SK-N-SH (cell line): ENCODE measurements around the gene LRRC37B. TPM values are rescaled to one million over a fixed set of nuclear protein-coding genes. Genes with fewer than 3 reads are reported as not detected.

Experiments
- CTCF ChIA-PET: fragments of 300-600, 350-600 bp; formaldehyde crosslinking; extraction: SDS; loops from one replicate; lab custom pipeline; 2021; lab: Yijun Ruan, JAX
- POLR2A ChIA-PET: fragments of 350-600 bp; sonication (Branson Sonifier 250); formaldehyde crosslinking; extraction: SDS; loops from one replicate; lab custom pipeline; 2020; ENCODE audit warnings: antibody characterized with exemption, inconsistent platforms; lab: Yijun Ruan, JAX
- DNase-seq: peaks from one replicate; pipeline ENCODE4 v3.0.0; 2012
- H2AFZ ChIP-seq: fragments of 200-600 bp; sonication (generic); 2 replicates; pipeline ENCODE4 v1.8.1; 2016; ENCODE audit warnings: antibody characterized with exemption, mild to moderate bottlenecking, low read depth
- H3F3A ChIP-seq: fragments of 200-600 bp; sonication (generic); replicated peaks from 2 replicates; pipeline ENCODE3; 2016; ENCODE audit warnings: antibody characterized with exemption, mild to moderate bottlenecking; ENCODE audit not compliant: insufficient read depth
- H3K27ac ChIP-seq, 2 experiments: fragments of 200-500 bp in 1 of 2; fragments of 200-600 bp in 1 of 2; sonication (Bioruptor generic) in 1 of 2; sonication (generic), shearing (Covaris generic) in 1 of 2; 2 replicates each; pipeline versions ENCODE4 v1.5.1 to v1.6.1; 2014 to 2016; ENCODE audit warnings: low read depth in 2 of 2, inconsistent platforms in 1 of 2, low read length in 1 of 2, mild to moderate bottlenecking in 1 of 2, mixed read lengths in 1 of 2
- H3K27me3 ChIP-seq: fragments of 200-600 bp; sonication (generic), shearing (Covaris generic); 2 replicates; pipeline ENCODE4 v1.6.1; 2016; ENCODE audit warnings: mixed run types; ENCODE audit not compliant: insufficient read depth
- H3K36me3 ChIP-seq, 2 experiments: fragments of 200-500 bp in 1 of 2; fragments of 200-600 bp in 1 of 2; sonication (Bioruptor generic) in 1 of 2; sonication (generic) in 1 of 2; replicated peaks in 1 of 2; 2 replicates each; pipeline versions ENCODE3 to v1.5.1; 2014 to 2016; ENCODE audit warnings: low read length in 1 of 2, mild to moderate bottlenecking in 1 of 2; ENCODE audit not compliant: insufficient read depth in 2 of 2, control insufficient read depth in 1 of 2
- H3K4me1 ChIP-seq, 2 experiments: fragments of 200-500 bp in 1 of 2; fragments of 200-600 bp in 1 of 2; sonication (Bioruptor generic) in 1 of 2; sonication (generic), shearing (Covaris generic) in 1 of 2; 2 replicates each; pipeline versions ENCODE4 v1.5.1 to v1.6.1; 2014 to 2016; ENCODE audit warnings: low read depth in 1 of 2, low read length in 1 of 2, mixed run types in 1 of 2; ENCODE audit not compliant: insufficient read depth in 2 of 2, control insufficient read depth in 1 of 2
- H3K4me2 ChIP-seq: fragments of 200-600 bp; sonication (generic), shearing (Covaris generic); 2 replicates; pipeline ENCODE4 v1.6.1; 2017; ENCODE audit warnings: mixed run types
- H3K4me3 ChIP-seq, 2 experiments: fragments of 200-500 bp in 1 of 2; fragments of 200-600 bp in 1 of 2; sonication (Bioruptor generic) in 1 of 2; sonication (generic), shearing (Covaris generic) in 1 of 2; 2 replicates each; pipeline versions ENCODE4 v1.5.1 to v1.8.1; 2014 to 2016; ENCODE audit warnings: low read depth in 2 of 2, inconsistent platforms in 1 of 2, low read length in 1 of 2, mild to moderate bottlenecking in 1 of 2, mixed read lengths in 1 of 2, moderate library complexity in 1 of 2
- H3K79me2 ChIP-seq: fragments of 200-600 bp; sonication (generic); 2 replicates; pipeline ENCODE4 v1.8.1; 2017; ENCODE audit warnings: mild to moderate bottlenecking; ENCODE audit not compliant: insufficient read depth
- H3K9ac ChIP-seq: fragments of 200-600 bp; sonication (generic); 2 replicates; pipeline ENCODE4 v1.6.1; 2017; ENCODE audit warnings: mixed run types
- H3K9me2 ChIP-seq: fragments of 200-600 bp; sonication (generic); 2 replicates; pipeline ENCODE4 v1.6.1; 2017; ENCODE audit warnings: mixed run types
- H3K9me3 ChIP-seq: fragments of 200-600 bp; sonication (generic); 2 replicates; pipeline ENCODE4 v1.6.1; 2017; ENCODE audit warnings: mixed run types, mild to moderate bottlenecking, moderate library complexity
- H4K20me1 ChIP-seq: fragments of 200-600 bp; sonication (generic); 2 replicates; pipeline ENCODE4 v1.6.1; 2017; ENCODE audit warnings: mild to moderate bottlenecking, mixed run types; ENCODE audit not compliant: insufficient read depth
- CTCF ChIP-seq: fragments of 200-600 bp; sonication (generic); IDR thresholded peaks from 2 replicates; pipeline ENCODE4 v1.6.1; 2017; ENCODE audit warnings: antibody characterized with exemption, mild to moderate bottlenecking, moderate library complexity
- EZH2phosphoT487 ChIP-seq: fragments of 200-600 bp; sonication (generic); IDR thresholded peaks from 2 replicates; pipeline ENCODE4 v1.6.1; 2017; ENCODE audit warnings: low read depth, mixed run types, mild to moderate bottlenecking, antibody characterized with exemption, moderate library complexity, borderline replicate concordance
- FOXJ3 ChIP-seq: sonication (generic); formaldehyde crosslinking; IDR thresholded peaks from 2 replicates; pipeline ENCODE4 v1.5.1; 2020; ENCODE audit warnings: mild to moderate bottlenecking, missing genetic modification reagents
- IRF3 ChIP-seq: fragments of 150-350 bp; IDR thresholded peaks from 2 replicates; pipeline ENCODE4 v1.6.1; 2016; ENCODE audit warnings: mild to moderate bottlenecking, low read depth, low read length
- JUND ChIP-seq: IDR thresholded peaks from 2 replicates; pipeline ENCODE4 v1.4.0; 2012
- MAX ChIP-seq: IDR thresholded peaks from 2 replicates; pipeline ENCODE4 v1.4.0; 2012; ENCODE audit warnings: low read depth
- MXI1 ChIP-seq: IDR thresholded peaks from 2 replicates; pipeline ENCODE4 v1.6.1; 2012; ENCODE audit warnings: mild to moderate bottlenecking, low read depth, low read length, improper control_type of control experiment
- NRF1 ChIP-seq: IDR thresholded peaks from 2 replicates; pipeline ENCODE4 v1.6.1; 2012; ENCODE audit warnings: low read depth, mild to moderate bottlenecking, low read length
- PBX3 ChIP-seq: IDR thresholded peaks from 2 replicates; pipeline ENCODE4; 2012
- RAD21 ChIP-seq: IDR thresholded peaks from 2 replicates; pipeline ENCODE4 v1.6.1; 2012; ENCODE audit warnings: mild to moderate bottlenecking, low read length
- REST ChIP-seq: IDR thresholded peaks from 2 replicates; pipeline ENCODE4 v1.6.1; 2012; ENCODE audit warnings: mild to moderate bottlenecking, low read depth, low read length, moderate library complexity
- SMC3 ChIP-seq: IDR thresholded peaks from 2 replicates; pipeline ENCODE4 v1.6.1; 2012; ENCODE audit warnings: low read depth, low read length, improper control_type of control experiment
- TAF1 ChIP-seq: IDR thresholded peaks from 2 replicates; pipeline ENCODE4 v1.6.1; 2012; ENCODE audit warnings: low read depth, mild to moderate bottlenecking, low read length, moderate library complexity, borderline replicate concordance
- TCF12 ChIP-seq: IDR thresholded peaks from 2 replicates; pipeline ENCODE4 v1.4.0; 2012
- TEAD4 ChIP-seq: IDR thresholded peaks from 2 replicates; pipeline ENCODE4 v1.4.0; 2012; ENCODE audit warnings: mild to moderate bottlenecking, borderline replicate concordance; ENCODE audit not compliant: insufficient read depth
- WGBS: methylation state at CpG from one replicate; pipeline ENCODE4 v1.1.6; 2017; ENCODE audit warnings: low lambda C conversion rate; 5-methylcytosine and 5-hydroxymethylcytosine counted together
- polyA plus RNA-seq, 3 experiments: library from polyadenylated mRNA; depleted of rRNA; stranded (reverse); fragments of >200 nt; gene quantifications; 2 replicates each; pipeline ENCODE4 v1.2.3, GENCODE V29; 2012

LRRC37B gene
- polyA plus RNA-seq, 1 of the 3 experiments (the other 2 are of a cell fraction) = 9.3 TPM

GRCh38 chr17:32010114-32010513, 2.9 kb downstream of the LRRC37B start:
- no peaks in the 10 kb centered on the region for H3K9me3 ChIP-seq
- CTCF ChIA-PET = interaction anchor here (6.0 kb wide), 1 partner anchor 130 kb away, joined by 68 read pairs; the partner anchor contains the start of gene RHOT1
- H2AFZ ChIP-seq = no peak overlapping the region
- peaks cover 75% of the 10 kb centered on the region for H3K79me2 ChIP-seq
- no peaks in the 10 kb centered on the region for H4K20me1 ChIP-seq
- no peaks in the 10 kb centered on the region for H3K9me2 ChIP-seq
- H3K4me2 ChIP-seq = no peak overlapping the region
- H3K4me3 ChIP-seq = no peak overlapping the region
- H3F3A ChIP-seq = peaks cover 10% of the 10 kb centered on the region
- no peaks in the 10 kb centered on the region for H3K27me3 ChIP-seq
- TF ChIP-seq MAX = no peak
- TF ChIP-seq SMC3 = no peak
- TF ChIP-seq MXI1 = no peak
- TF ChIP-seq TCF12 = no peak
- no peak for TF ChIP-seq FOXJ3 (CRISPR knock-in tag)
- no peak for TF ChIP-seq TEAD4
- no peak for TF ChIP-seq REST
- no peak for TF ChIP-seq TAF1
- TF ChIP-seq RAD21 = no peak
- no peak for TF ChIP-seq JUND
- TF ChIP-seq EZH2phosphoT487 = no peak
- no peak for TF ChIP-seq NRF1
- TF ChIP-seq, all 33 proteins: peak for 0
- no peak overlapping the region for H3K27ac ChIP-seq
- POLR2A ChIA-PET = no interaction called here
- H3K9ac ChIP-seq = no peak overlapping the region
- H3K4me1 ChIP-seq = peaks cover 0 to 3% of the 10 kb centered on the region in 2 experiments; a peak in 1 of 4 replicates
- 89% methylated on average over 4 of the region's 4 CpGs for WGBS
- DNase-seq = no peak
- H3K36me3 ChIP-seq = peaks cover 0 to 4% of the 10 kb centered on the region in 2 experiments

- no peak overlapping the region for H3K27ac ChIP-seq
- no peaks in the 10 kb centered on the region for H3K9me2 ChIP-seq
- no peak for DNase-seq
- H4K20me1 ChIP-seq = no peaks in the 10 kb centered on the region
- H3K4me3 ChIP-seq = no peak overlapping the region
- no peaks in the 10 kb centered on the region for H3K9me3 ChIP-seq
- CTCF ChIA-PET = interaction anchor here (2.5 kb wide), 1 partner anchor 8 kb away, joined by 12 read pairs; the partner anchor contains the start of gene LRRC37B
- H3F3A ChIP-seq = no peaks in the 10 kb centered on the region
- no peak overlapping the region for H3K9ac ChIP-seq
- POLR2A ChIA-PET = no interaction called here
- TF ChIP-seq IRF3 (no peak), PBX3 (no peak), CTCF (no peak)
- no peaks in the 10 kb centered on the region for H3K4me1 ChIP-seq
- WGBS = 89% methylated on average over 9 of the region's 9 CpGs
- peaks cover 89% of the 10 kb centered on the region for H3K79me2 ChIP-seq
- no peak overlapping the region for H2AFZ ChIP-seq
- H3K36me3 ChIP-seq = peaks cover 0 to 12% of the 10 kb centered on the region in 2 experiments
- no peaks in the 10 kb centered on the region for H3K27me3 ChIP-seq
- H3K4me2 ChIP-seq = no peak overlapping the region
Measured at GRCh38 chr17:32015245-32016013, 8.2 kb downstream of the LRRC37B start.
